Fibroblast of lung (primary cell): ENCODE data around the gene HRH1.

ENCODE experiments used
- EZH2 ChIP-seq: IDR thresholded peaks from 2 replicates; pipeline ENCODE4 v1.5.1; 2012; ENCODE audit warnings: low read length, control low read depth, mild to moderate bottlenecking; ENCODE audit errors: missing control alignments
- TF ChIP-seq, protein P1 (sequence below), 2 donors: IDR thresholded peaks in 1 of 2; conservative IDR thresholded peaks in 1 of 2; 1 replicate in 1 of 2; 2 replicates in 1 of 2; pipeline ENCODE4 v1.5.1; 2011 to 2012; ENCODE audit warnings: low read length in 2 of 2, control low read depth in 1 of 2, inconsistent platforms in 1 of 2, low read depth in 1 of 2, mild to moderate bottlenecking in 1 of 2

- TF ChIP-seq, protein P1, sequence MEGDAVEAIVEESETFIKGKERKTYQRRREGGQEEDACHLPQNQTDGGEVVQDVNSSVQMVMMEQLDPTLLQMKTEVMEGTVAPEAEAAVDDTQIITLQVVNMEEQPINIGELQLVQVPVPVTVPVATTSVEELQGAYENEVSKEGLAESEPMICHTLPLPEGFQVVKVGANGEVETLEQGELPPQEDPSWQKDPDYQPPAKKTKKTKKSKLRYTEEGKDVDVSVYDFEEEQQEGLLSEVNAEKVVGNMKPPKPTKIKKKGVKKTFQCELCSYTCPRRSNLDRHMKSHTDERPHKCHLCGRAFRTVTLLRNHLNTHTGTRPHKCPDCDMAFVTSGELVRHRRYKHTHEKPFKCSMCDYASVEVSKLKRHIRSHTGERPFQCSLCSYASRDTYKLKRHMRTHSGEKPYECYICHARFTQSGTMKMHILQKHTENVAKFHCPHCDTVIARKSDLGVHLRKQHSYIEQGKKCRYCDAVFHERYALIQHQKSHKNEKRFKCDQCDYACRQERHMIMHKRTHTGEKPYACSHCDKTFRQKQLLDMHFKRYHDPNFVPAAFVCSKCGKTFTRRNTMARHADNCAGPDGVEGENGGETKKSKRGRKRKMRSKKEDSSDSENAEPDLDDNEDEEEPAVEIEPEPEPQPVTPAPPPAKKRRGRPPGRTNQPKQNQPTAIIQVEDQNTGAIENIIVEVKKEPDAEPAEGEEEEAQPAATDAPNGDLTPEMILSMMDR (conservative IDR thresholded peaks at IDR 0.05 in 1 of 2, IDR thresholded peaks at IDR 0.05 in 1 of 2; ENCODE audit: low read depth in 1 of 2, low read length in 2 of 2), result no peak
- TF ChIP-seq EZH2, result no peak
Measured at GRCh38 chr3:11203961-11204360, 49.7 kb downstream of the HRH1 start.
